Measurements from ENCODE around the gene ARF5.

Gene ARF5

DNA sequence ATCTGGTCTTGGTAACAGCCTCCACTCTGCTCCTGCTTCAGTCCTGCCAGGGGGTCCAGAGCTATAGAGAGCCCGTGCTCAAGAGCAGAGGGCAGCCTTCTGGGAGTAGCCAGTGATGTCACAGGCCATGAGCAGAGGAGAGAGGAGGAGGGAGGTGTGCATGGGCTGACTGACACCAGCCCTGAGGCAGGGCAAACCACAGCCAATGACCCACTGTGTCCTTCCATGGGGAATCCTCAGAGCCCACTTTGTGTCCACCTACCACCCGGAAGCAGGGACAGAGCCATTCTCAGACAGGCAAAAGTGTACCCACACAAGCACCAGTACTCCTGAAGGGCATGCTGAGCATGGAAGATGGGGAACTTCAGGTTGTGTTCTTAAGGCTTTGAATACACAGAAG, 29.8 kb downstream of the ARF5 start, which contains the start of gene PAX4:
Gene PAX4 (minus strand): TSS at position 101 of the 400 bp plus-strand sequence. CDS start 2,214 bp downstream, outside the sequence.
- H3K4me2 ChIP-seq (ENCODE audit: low read length) = no peak within 1 kb of the TSS
- H3K9me3 ChIP-seq (ENCODE audit: control insufficient read depth, low read length) = no peaks in the 10 kb centered on the region
- no peaks in the 10 kb centered on the region for H3K4me1 ChIP-seq
- no peaks in the 10 kb centered on the region for H3K36me3 ChIP-seq (ENCODE audit: control insufficient read depth, insufficient read depth, low read length)
- H3K27me3 ChIP-seq (ENCODE audit: control insufficient read depth, insufficient read depth, low read length) = no peaks in the 10 kb centered on the region
- no peaks in the 10 kb centered on the region for H3K79me2 ChIP-seq
- H3K9ac ChIP-seq = no peak within 1 kb of the TSS
- H2AFZ ChIP-seq = no peak within 1 kb of the TSS
- TF ChIP-seq, protein P1, sequence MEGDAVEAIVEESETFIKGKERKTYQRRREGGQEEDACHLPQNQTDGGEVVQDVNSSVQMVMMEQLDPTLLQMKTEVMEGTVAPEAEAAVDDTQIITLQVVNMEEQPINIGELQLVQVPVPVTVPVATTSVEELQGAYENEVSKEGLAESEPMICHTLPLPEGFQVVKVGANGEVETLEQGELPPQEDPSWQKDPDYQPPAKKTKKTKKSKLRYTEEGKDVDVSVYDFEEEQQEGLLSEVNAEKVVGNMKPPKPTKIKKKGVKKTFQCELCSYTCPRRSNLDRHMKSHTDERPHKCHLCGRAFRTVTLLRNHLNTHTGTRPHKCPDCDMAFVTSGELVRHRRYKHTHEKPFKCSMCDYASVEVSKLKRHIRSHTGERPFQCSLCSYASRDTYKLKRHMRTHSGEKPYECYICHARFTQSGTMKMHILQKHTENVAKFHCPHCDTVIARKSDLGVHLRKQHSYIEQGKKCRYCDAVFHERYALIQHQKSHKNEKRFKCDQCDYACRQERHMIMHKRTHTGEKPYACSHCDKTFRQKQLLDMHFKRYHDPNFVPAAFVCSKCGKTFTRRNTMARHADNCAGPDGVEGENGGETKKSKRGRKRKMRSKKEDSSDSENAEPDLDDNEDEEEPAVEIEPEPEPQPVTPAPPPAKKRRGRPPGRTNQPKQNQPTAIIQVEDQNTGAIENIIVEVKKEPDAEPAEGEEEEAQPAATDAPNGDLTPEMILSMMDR (IDR thresholded peaks at IDR 0.05) = no peak
- no peak within 1 kb of the TSS for H3K4me3 ChIP-seq (ENCODE audit: low read depth, low read length)
- no peak within 1 kb of the TSS for H3K27ac ChIP-seq

DNA sequence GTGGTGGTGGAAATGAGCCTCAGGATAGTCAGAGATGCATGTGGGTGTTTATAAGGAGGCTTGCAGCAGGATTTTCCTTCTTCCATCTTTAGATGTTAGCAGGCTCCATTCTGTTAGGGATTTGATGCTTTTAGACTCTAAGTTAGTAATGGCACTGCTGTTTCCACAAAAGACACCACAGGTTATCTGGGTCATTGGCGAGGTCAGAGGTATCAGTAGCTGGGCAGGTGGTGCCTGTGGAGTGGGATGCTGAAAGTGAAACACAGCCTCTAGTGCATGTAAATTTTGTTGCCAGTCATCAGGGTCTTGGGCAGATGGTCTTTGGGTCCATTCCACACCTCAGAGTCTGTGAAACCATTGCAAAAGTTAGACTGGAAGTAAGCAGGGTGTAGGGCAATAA, 30.6 kb downstream of the ARF5 start:
- H3K9me3 ChIP-seq (ENCODE audit: control insufficient read depth, low read length) = no peaks in the 10 kb centered on the region
- H3K36me3 ChIP-seq (ENCODE audit: control insufficient read depth, insufficient read depth, low read length) = no peaks in the 10 kb centered on the region
- no peak overlapping the region for H3K9ac ChIP-seq
- H2AFZ ChIP-seq = no peak overlapping the region
- no peak overlapping the region for H3K27ac ChIP-seq
- no peak overlapping the region for H3K4me3 ChIP-seq (ENCODE audit: low read depth, low read length)
- H3K4me2 ChIP-seq (ENCODE audit: low read length) = no peak overlapping the region
- TF ChIP-seq, protein P1 (IDR thresholded peaks at IDR 0.05) = no peak
- H3K4me1 ChIP-seq = no peaks in the 10 kb centered on the region
- no peaks in the 10 kb centered on the region for H3K79me2 ChIP-seq
- no peaks in the 10 kb centered on the region for H3K27me3 ChIP-seq (ENCODE audit: control insufficient read depth, insufficient read depth, low read length)

DNA sequence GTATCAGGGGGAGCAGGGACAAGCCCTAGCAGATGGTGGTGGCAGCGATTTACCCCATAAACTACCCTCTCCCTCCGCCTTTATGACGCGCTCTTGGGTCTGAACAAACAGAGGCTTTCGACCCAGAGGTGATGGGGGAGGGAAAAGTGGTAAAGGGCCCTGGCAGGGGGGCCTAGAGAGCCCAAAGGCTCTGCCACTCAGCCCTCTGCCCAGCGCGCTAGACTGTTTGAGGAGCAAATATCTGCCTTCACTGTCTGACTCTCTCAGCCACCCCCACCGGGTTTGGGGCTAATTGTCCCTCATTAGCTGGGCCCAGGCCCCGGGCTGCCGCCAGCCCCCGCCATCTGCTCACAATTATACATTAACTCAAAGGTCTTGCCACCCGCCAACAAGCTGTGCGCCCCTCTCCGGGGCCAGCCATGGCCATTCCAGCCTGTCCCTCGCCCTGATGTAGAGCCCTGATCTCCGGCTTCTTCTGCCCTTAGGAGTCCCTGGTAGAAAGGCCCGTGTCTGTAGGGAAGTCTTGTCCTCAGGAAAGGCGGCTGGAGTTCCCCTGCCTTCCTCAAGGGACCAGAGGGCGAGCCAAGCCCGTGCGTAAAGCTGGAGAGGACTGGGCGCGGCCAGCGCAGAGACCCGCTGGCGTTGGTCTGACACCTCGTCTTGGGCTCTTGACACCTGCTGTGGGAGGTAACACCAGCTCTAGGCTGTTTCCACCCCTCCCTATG, 31.6 kb downstream of the ARF5 start:
- Histone ChIP-seq H3K4me1 (no peaks in the 10 kb centered on the region), H3K27ac (no peak overlapping the region), H3K36me3 (ENCODE audit: control insufficient read depth, insufficient read depth, low read length) (no peaks in the 10 kb centered on the region), H3K79me2 (no peaks in the 10 kb centered on the region), H3K27me3 (ENCODE audit: control insufficient read depth, insufficient read depth, low read length) (no peaks in the 10 kb centered on the region), H3K9ac (no peak overlapping the region), H3K4me3 (ENCODE audit: low read depth, low read length) (no peak overlapping the region), H3K9me3 (ENCODE audit: control insufficient read depth, low read length) (no peaks in the 10 kb centered on the region), H3K4me2 (ENCODE audit: low read length) (no peak overlapping the region), H2AFZ (no peak overlapping the region)
- TF ChIP-seq, protein P1 (IDR thresholded peaks at IDR 0.05) = no peak

DNA sequence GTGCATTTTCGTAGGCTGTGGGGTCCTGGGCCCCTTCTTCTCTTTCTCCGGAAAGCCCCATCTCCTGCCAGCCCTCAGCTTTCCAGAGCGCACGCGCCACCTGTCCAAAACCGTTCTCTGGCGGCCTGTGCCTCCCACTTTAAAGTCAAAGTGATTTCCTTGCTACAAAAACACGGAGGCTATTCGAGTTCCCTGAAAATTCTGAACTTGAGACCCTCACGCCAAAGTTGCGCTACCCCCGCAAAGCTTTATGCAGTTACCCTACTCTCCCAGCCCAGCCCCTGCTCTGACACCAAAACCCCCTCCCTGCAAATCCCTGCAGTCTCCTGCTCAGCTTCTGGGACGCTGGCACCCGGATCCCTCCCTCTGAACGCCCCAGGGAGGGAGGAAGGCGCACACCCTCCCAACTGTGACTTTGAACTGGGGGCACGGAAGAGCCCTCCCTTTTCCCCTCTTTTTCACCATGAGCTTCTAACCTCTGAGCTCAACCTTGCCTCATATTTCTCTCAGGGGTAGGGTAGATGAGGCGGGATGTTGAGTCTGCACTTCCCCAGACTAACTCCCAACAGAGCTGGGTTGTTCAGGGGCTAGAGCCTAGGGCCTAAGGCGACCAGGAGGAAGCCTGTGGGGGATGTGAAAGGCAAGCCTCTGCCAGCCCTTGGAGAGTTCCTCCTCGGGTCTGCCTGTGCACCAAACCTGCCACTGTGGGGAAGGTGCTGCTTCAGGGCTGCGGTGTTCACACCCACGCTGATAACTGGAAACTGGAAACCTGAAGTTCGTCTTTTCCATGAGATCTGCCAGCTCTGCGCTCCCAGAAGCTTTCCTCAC, 32.4 kb downstream of the ARF5 start:
- Histone ChIP-seq H3K79me2 (no peaks in the 10 kb centered on the region), H2AFZ (no peak overlapping the region), H3K4me3 (ENCODE audit: low read depth, low read length) (no peak overlapping the region), H3K27ac (no peak overlapping the region), H3K4me2 (ENCODE audit: low read length) (no peak overlapping the region), H3K9ac (no peak overlapping the region), H3K4me1 (no peaks in the 10 kb centered on the region), H3K27me3 (ENCODE audit: control insufficient read depth, insufficient read depth, low read length) (no peaks in the 10 kb centered on the region), H3K9me3 (ENCODE audit: control insufficient read depth, low read length) (no peaks in the 10 kb centered on the region), H3K36me3 (ENCODE audit: control insufficient read depth, insufficient read depth, low read length) (no peaks in the 10 kb centered on the region)
- TF ChIP-seq, protein P1 (IDR thresholded peaks at IDR 0.05) = no peak

All from parathyroid adenoma (tissue), 2 donors.